HepG2 (cell line): ENCODE measurements around the gene ZNRF3. TPM values are rescaled to one million over a fixed set of nuclear protein-coding genes. Genes with fewer than 3 reads are reported as not detected.

Source experiments
- ATF7 ChIP-seq, 2 experiments: fragments of 450-650 bp in 1 of 2; sonication (generic) in 1 of 2; formaldehyde crosslinking in 1 of 2; IDR thresholded peaks; 2 replicates each; pipeline versions ENCODE4 v1.4.0 to v1.6.1; 2016 to 2020; ENCODE audit warnings: antibody characterized with exemption in 1 of 2, mild to moderate bottlenecking in 1 of 2, missing genetic modification reagents in 1 of 2
- CHCHD3 ChIP-seq: sonication (generic); formaldehyde crosslinking; IDR thresholded peaks from 2 replicates; pipeline ENCODE4 v1.8.0; 2022; ENCODE audit warnings: mild to moderate bottlenecking, missing genetic modification reagents, moderate library complexity
- ESRRA ChIP-seq: sonication (generic); formaldehyde crosslinking; IDR thresholded peaks from 2 replicates; pipeline ENCODE4 v1.5.1; 2020; ENCODE audit warnings: mild to moderate bottlenecking, low read depth, missing genetic modification reagents
- KAT8 ChIP-seq: IDR thresholded peaks from 2 replicates; pipeline ENCODE4 v1.6.1; 2016; ENCODE audit warnings: missing genetic modification reagents, missing compliant biosample characterization
- KLF12 ChIP-seq: sonication (generic); formaldehyde crosslinking; IDR thresholded peaks from 2 replicates; pipeline ENCODE4 v1.4.0; 2020; ENCODE audit warnings: missing genetic modification reagents, borderline replicate concordance
- LCORL ChIP-seq, 2 experiments: fragments of 450-650 bp in 1 of 2; sonication (generic) in 1 of 2; formaldehyde crosslinking in 1 of 2; IDR thresholded peaks; 2 replicates each; pipeline versions ENCODE4 v1.5.0 to v1.6.1; 2017 to 2020; ENCODE audit warnings: antibody characterized with exemption in 1 of 2, missing genetic modification reagents in 1 of 2
- MAFG ChIP-seq: sonication (generic); formaldehyde crosslinking; IDR thresholded peaks from 2 replicates; pipeline ENCODE4 v1.5.1; 2020; ENCODE audit warnings: mild to moderate bottlenecking, missing genetic modification reagents
- MATR3 ChIP-seq: sonication (generic); formaldehyde crosslinking; IDR thresholded peaks from 2 replicates; pipeline ENCODE4 v1.4.0; 2020; ENCODE audit warnings: missing genetic modification reagents
- MED13 ChIP-seq: sonication (generic); formaldehyde crosslinking; IDR thresholded peaks from 2 replicates; pipeline ENCODE4 v1.5.0; 2020; ENCODE audit warnings: missing genetic modification reagents
- MIXL1 ChIP-seq: IDR thresholded peaks from 2 replicates; pipeline ENCODE4 v1.6.1; 2016
- NR2F6 ChIP-seq, 2 experiments: IDR thresholded peaks; 2 replicates each; pipeline ENCODE4 v1.6.1; 2016; ENCODE audit warnings: antibody characterized with exemption in 1 of 2, mild to moderate bottlenecking in 1 of 2
- SIX4 ChIP-seq: sonication (generic); formaldehyde crosslinking; IDR thresholded peaks from 2 replicates; pipeline ENCODE4 v1.4.0; 2020; ENCODE audit warnings: missing genetic modification reagents
- SP140L ChIP-seq: sonication (generic); formaldehyde crosslinking; IDR thresholded peaks from 2 replicates; pipeline ENCODE4 v1.4.0; 2020; ENCODE audit warnings: missing genetic modification reagents, borderline replicate concordance
- THAP9 ChIP-seq: sonication (generic); formaldehyde crosslinking; IDR thresholded peaks from 2 replicates; pipeline ENCODE4; 2020; ENCODE audit warnings: missing genetic modification reagents, mild to moderate bottlenecking, borderline replicate concordance
- ZBTB7A ChIP-seq: sonication (generic); formaldehyde crosslinking; IDR thresholded peaks from 2 replicates; pipeline ENCODE4 v1.8.0; 2022; ENCODE audit warnings: mild to moderate bottlenecking, missing genetic modification reagents
- ZFP91 ChIP-seq: sonication (generic); formaldehyde crosslinking; IDR thresholded peaks from 2 replicates; pipeline ENCODE4 v1.9.0; 2022; ENCODE audit warnings: missing genetic modification reagents, mild to moderate bottlenecking, borderline replicate concordance
- ZKSCAN5 ChIP-seq: sonication (generic); formaldehyde crosslinking; IDR thresholded peaks from 2 replicates; pipeline ENCODE4 v1.5.1; 2020; ENCODE audit warnings: mild to moderate bottlenecking, missing genetic modification reagents
- ZNF17 ChIP-seq: sonication (generic); formaldehyde crosslinking; IDR thresholded peaks from 2 replicates; pipeline ENCODE4 v1.5.0; 2020; ENCODE audit warnings: mild to moderate bottlenecking, missing genetic modification reagents
- ZNF20 ChIP-seq: sonication (generic); formaldehyde crosslinking; IDR thresholded peaks from 2 replicates; pipeline ENCODE4 v1.4.0; 2020; ENCODE audit warnings: mild to moderate bottlenecking, moderate library complexity, missing genetic modification reagents
- ZNF619 ChIP-seq: sonication (generic); formaldehyde crosslinking; IDR thresholded peaks from 2 replicates; pipeline ENCODE4 v1.4.0; 2020; ENCODE audit warnings: mild to moderate bottlenecking, missing genetic modification reagents
- ZNF644 ChIP-seq: IDR thresholded peaks from 2 replicates; pipeline ENCODE4 v1.6.1; 2016; ENCODE audit warnings: low read depth
- ZNF792 ChIP-seq: IDR thresholded peaks from 2 replicates; pipeline ENCODE4 v1.6.1; 2016
- polyA plus RNA-seq, 8 experiments: library from polyadenylated mRNA; depleted of rRNA in 3 of 8; stranded (reverse) in 7 of 8; unstranded in 1 of 8; fragments of >200 nt; fragmentation: Illumina TruSeq in 4 of 8; extraction: Trizol in 4 of 8; gene quantifications; 2 replicates each; pipeline versions ENCODE4 v1.2.1 to v1.2.3, GENCODE V29; 2011 to 2016; ENCODE audit warnings: low read depth in 4 of 8, missing spikeins in 1 of 8, mixed read lengths in 1 of 8; ENCODE audit not compliant: insufficient read depth in 1 of 8
- total RNA-seq, 5 experiments: library from RNA; depleted of rRNA; stranded (reverse); fragments of >200 nt; fragmentation: Illumina TruSeq; extraction: Trizol; gene quantifications; 2 replicates each; pipeline ENCODE4 v1.2.3, GENCODE V29; 2016; ENCODE audit warnings: low read depth in 1 of 5
- TF ChIP-seq, protein P1 (sequence below): IDR thresholded peaks from 2 replicates; pipeline ENCODE4 v1.4.0; 2020; ENCODE audit warnings: mild to moderate bottlenecking, missing genetic modification reagents

ZNRF3 gene
- total and polyA plus RNA-seq, 2 of the 13 experiments (the other 11 are each of a cell fraction or from before 2014, with no cell fraction given) = 20.3 to 36.7 TPM

- TF ChIP-seq ZFP91 (CRISPR knock-in tag) (peak; percentile 81; the same call in 1 of the 2 replicates), KAT8 (no peak), MAFG (no peak), ZNF644 (CRISPR knock-in tag) (no peak), MIXL1 (CRISPR knock-in tag) (no peak), ZNF619 (no peak), ATF7 (IDR thresholded peaks at IDR 0.05) (no peak), ATF7 (CRISPR knock-in tag; IDR thresholded peaks at IDR 0.05) (no peak), NR2F6 (IDR thresholded peaks at IDR 0.05) (peak; percentile 25; the same call in 1 of the 2 replicates), NR2F6 (CRISPR knock-in tag; IDR thresholded peaks at IDR 0.05) (peak; percentile 87), CHCHD3 (no peak), ZNF20 (CRISPR knock-in tag) (no peak), KLF12 (CRISPR knock-in tag) (no peak), SIX4 (CRISPR knock-in tag) (no peak), ZKSCAN5 (no peak), MED13 (CRISPR knock-in tag) (no peak), ZBTB7A (CRISPR knock-in tag) (0 out of 2 replicates have a peak, but pooled peaks have one; percentile 27), THAP9 (CRISPR knock-in tag) (peak; percentile 70; the same call in 1 of the 2 replicates), ZNF792 (CRISPR knock-in tag) (no peak), ZNF17 (CRISPR knock-in tag) (no peak), LCORL (IDR thresholded peaks at IDR 0.05) (no peak), LCORL (CRISPR knock-in tag; IDR thresholded peaks at IDR 0.05) (peak; percentile 20; the same call in 1 of the 2 replicates), SP140L (CRISPR knock-in tag) (no peak), ESRRA (CRISPR knock-in tag) (no peak), MATR3 (CRISPR knock-in tag) (no peak)
- TF ChIP-seq, protein P1, sequence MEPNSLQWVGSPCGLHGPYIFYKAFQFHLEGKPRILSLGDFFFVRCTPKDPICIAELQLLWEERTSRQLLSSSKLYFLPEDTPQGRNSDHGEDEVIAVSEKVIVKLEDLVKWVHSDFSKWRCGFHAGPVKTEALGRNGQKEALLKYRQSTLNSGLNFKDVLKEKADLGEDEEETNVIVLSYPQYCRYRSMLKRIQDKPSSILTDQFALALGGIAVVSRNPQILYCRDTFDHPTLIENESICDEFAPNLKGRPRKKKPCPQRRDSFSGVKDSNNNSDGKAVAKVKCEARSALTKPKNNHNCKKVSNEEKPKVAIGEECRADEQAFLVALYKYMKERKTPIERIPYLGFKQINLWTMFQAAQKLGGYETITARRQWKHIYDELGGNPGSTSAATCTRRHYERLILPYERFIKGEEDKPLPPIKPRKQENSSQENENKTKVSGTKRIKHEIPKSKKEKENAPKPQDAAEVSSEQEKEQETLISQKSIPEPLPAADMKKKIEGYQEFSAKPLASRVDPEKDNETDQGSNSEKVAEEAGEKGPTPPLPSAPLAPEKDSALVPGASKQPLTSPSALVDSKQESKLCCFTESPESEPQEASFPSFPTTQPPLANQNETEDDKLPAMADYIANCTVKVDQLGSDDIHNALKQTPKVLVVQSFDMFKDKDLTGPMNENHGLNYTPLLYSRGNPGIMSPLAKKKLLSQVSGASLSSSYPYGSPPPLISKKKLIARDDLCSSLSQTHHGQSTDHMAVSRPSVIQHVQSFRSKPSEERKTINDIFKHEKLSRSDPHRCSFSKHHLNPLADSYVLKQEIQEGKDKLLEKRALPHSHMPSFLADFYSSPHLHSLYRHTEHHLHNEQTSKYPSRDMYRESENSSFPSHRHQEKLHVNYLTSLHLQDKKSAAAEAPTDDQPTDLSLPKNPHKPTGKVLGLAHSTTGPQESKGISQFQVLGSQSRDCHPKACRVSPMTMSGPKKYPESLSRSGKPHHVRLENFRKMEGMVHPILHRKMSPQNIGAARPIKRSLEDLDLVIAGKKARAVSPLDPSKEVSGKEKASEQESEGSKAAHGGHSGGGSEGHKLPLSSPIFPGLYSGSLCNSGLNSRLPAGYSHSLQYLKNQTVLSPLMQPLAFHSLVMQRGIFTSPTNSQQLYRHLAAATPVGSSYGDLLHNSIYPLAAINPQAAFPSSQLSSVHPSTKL = peak; percentile 75
Measured at GRCh38 chr22:28882878-28883656, at the start of gene ZNRF3 (continued).
